CD4-positive, CD25-positive, alpha-beta regulatory T cell (primary cell): ENCODE results near the gene C5orf15. TPM values are rescaled to one million over a fixed set of nuclear protein-coding genes. Genes with fewer than 3 reads are reported as not detected.
"Not testable (repeated sequence)": the region's sequence is repeated elsewhere in the genome, so short reads cannot be mapped to it uniquely, and the experiment has no call there.

Experiments
- ATAC-seq, 2 donors: fragments of 150-1000 bp; cut with Tn5 transposase; one replicate each; pipeline ENCODE4 v1.10.0; 2021; ENCODE audit warnings: low read depth in 2 of 2, moderate number of reproducible peaks in 2 of 2, moderate library complexity in 1 of 2
- DNase-seq, 3 donors: peaks; one replicate each; pipeline versions ENCODE4 v3.0.0 to v3.0.0-alpha.2; 2012 to 2022; ENCODE audit warnings: mixed read lengths in 1 of 3
- H3K27ac ChIP-seq: one replicate; pipeline ENCODE4 v1.7.0; 2013; ENCODE audit warnings: mild to moderate bottlenecking, low read length; ENCODE audit not compliant: insufficient read depth, poor library complexity, severe bottlenecking
- H3K27me3 ChIP-seq: one replicate; pipeline ENCODE4 v1.7.0; 2013; ENCODE audit warnings: low read length; ENCODE audit not compliant: control insufficient read depth, insufficient read depth
- H3K36me3 ChIP-seq: one replicate; pipeline ENCODE4 v1.7.0; 2013; ENCODE audit warnings: mild to moderate bottlenecking, low read length, moderate library complexity; ENCODE audit not compliant: control insufficient read depth, insufficient read depth
- H3K4me1 ChIP-seq: 2 replicates; pipeline ENCODE4 v1.7.0; 2013; ENCODE audit warnings: mild to moderate bottlenecking, low read length; ENCODE audit not compliant: insufficient read depth, control insufficient read depth, poor library complexity, severe bottlenecking
- H3K4me3 ChIP-seq: one replicate; pipeline ENCODE4 v1.7.0; 2013; ENCODE audit warnings: low read depth, mild to moderate bottlenecking, low read length, moderate library complexity
- H3K9me3 ChIP-seq, 2 experiments: 1 replicate in 1 of 2; 2 replicates in 1 of 2; pipeline ENCODE4 v1.7.0; 2013; ENCODE audit warnings: low read length in 2 of 2, mild to moderate bottlenecking in 1 of 2, moderate library complexity in 1 of 2; ENCODE audit not compliant: control insufficient read depth in 2 of 2
- H3K27ac Mint-ChIP-seq, 3 donors: one replicate each; pipeline ENCODE4 v1.8.0; 2020 to 2022; ENCODE audit warnings: mild to moderate bottlenecking in 3 of 3, mixed read lengths in 3 of 3, moderate library complexity in 2 of 3
- H3K27me3 Mint-ChIP-seq: one replicate; pipeline ENCODE4 v1.8.0; 2022; ENCODE audit warnings: mild to moderate bottlenecking, mixed read lengths
- H3K36me3 Mint-ChIP-seq: one replicate; pipeline ENCODE4 v1.8.0; 2020; ENCODE audit warnings: mixed read lengths
- H3K4me1 Mint-ChIP-seq, 4 donors: one replicate each; pipeline ENCODE4 v1.8.0; 2020 to 2022; ENCODE audit warnings: mixed read lengths in 4 of 4, mild to moderate bottlenecking in 1 of 4
- H3K4me3 Mint-ChIP-seq, 4 donors: one replicate each; pipeline ENCODE4 v1.8.0; 2020 to 2022; ENCODE audit warnings: mild to moderate bottlenecking in 4 of 4, mixed read lengths in 4 of 4, moderate library complexity in 3 of 4
- H3K9me3 Mint-ChIP-seq, 7 donors: one replicate each; pipeline ENCODE4 v1.8.0; 2020 to 2022; ENCODE audit warnings: mixed read lengths in 7 of 7, mild to moderate bottlenecking in 3 of 7, moderate library complexity in 2 of 7
- polyA plus RNA-seq, 4 donors: library from polyadenylated mRNA; unstranded; fragments of 300-500 nt; fragmentation: Illumina TruSeq; gene quantifications; one replicate each; pipeline ENCODE4 v1.2.3, GENCODE V29; 2021
- total RNA-seq: library from RNA; stranded (reverse); gene quantifications from one replicate; pipeline ENCODE4 v1.2.3, GENCODE V29; 2022

C5orf15 gene
- total and polyA plus RNA-seq, 5 donors from 2014 or later: 12.9 to 34.8 (median 25.4) TPM

- Histone ChIP-seq H3K9me3 (no peaks in the 10 kb centered on the region), H3K4me1 (no peaks in the 10 kb centered on the region), H3K36me3 (no peaks in the 10 kb centered on the region), H3K27ac (no peak overlapping the region), H3K4me3 (no peak overlapping the region), H3K27me3 (no peaks in the 10 kb centered on the region)
- peaks cover 0 to 3% (median 0%) of the 10 kb centered on the region in 4 donors for H3K4me1 Mint-ChIP-seq
- H3K4me3 Mint-ChIP-seq: no peak overlapping the region
- ATAC-seq (no peak), DNase-seq (no peak)
- no peaks in the 10 kb centered on the region for H3K27me3 Mint-ChIP-seq
- H3K27ac Mint-ChIP-seq: peak overlapping the region in 1 of 3 donors; percentile 7
- H3K9me3 Mint-ChIP-seq: peaks cover 0 to 1% (median 0%) of the 10 kb centered on the region in 7 donors
- H3K36me3 Mint-ChIP-seq: no peaks in the 10 kb centered on the region
These were observed 29.5 kb downstream of the C5orf15 start for GRCh38 chr5:133938929-133939328.

GRCh38 chr5:133938039-133938821, 30.2 kb downstream of the C5orf15 start:
- Histone ChIP-seq H3K4me3 (no peak overlapping the region), H3K27ac (no peak overlapping the region), H3K9me3 (no peaks in the 10 kb centered on the region), H3K27me3 (no peaks in the 10 kb centered on the region), H3K36me3 (no peaks in the 10 kb centered on the region), H3K4me1 (no peaks in the 10 kb centered on the region)
- Mint-ChIP-seq H3K27me3 (no peaks in the 10 kb centered on the region), H3K4me3 (no peak overlapping the region), H3K36me3 (no peaks in the 10 kb centered on the region), H3K4me1 (peaks cover 0 to 5% (median 0%) of the 10 kb centered on the region in 4 donors), H3K27ac (peak overlapping the region in 1 of 3 donors; percentile 7), H3K9me3 (peaks cover 0 to 1% (median 0%) of the 10 kb centered on the region in 7 donors)
- no peak for DNase-seq
- no peak for ATAC-seq

GRCh38 chr5:133937628-133938027, 30.8 kb downstream of the C5orf15 start:
- not testable (repeated sequence) for H3K27ac ChIP-seq, H3K4me1 Mint-ChIP-seq, H3K36me3 Mint-ChIP-seq

DNA sequence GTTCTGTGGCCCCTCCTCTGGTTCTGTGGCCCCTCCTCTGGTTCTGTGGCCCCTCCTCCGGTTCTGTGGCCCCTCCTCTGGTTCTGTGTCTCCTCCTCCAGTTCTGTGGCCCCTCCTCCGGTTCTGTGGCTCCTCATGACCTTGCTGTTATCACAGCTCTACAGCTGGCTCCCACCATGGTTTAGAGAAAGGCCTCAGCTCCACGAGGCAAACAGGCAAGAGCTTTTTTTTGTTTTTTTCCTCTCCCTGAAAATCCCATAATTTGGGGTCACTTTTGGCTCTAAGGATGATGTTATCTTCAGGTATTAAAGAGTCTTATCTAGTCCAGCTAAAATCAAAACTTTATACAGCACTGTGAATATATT, 31.8 kb downstream of the C5orf15 start:
- H3K4me1 ChIP-seq: no peaks in the 10 kb centered on the region
- H3K27me3 ChIP-seq: no peaks in the 10 kb centered on the region
- ATAC-seq (no peak), DNase-seq (no peak)
- H3K36me3 ChIP-seq: no peaks in the 10 kb centered on the region
- Mint-ChIP-seq H3K9me3 (no peaks in the 10 kb centered on the region), H3K27me3 (no peaks in the 10 kb centered on the region), H3K27ac (no peak overlapping the region), H3K36me3 (no peaks in the 10 kb centered on the region), H3K4me1 (peaks cover 0 to 5% (median 0%) of the 10 kb centered on the region in 4 donors), H3K4me3 (no peak overlapping the region)
- no peak overlapping the region for H3K4me3 ChIP-seq
- no peak overlapping the region for H3K27ac ChIP-seq
- no peaks in the 10 kb centered on the region for H3K9me3 ChIP-seq

More at GRCh38 chr5:133937628-133938027, 30.8 kb downstream of the C5orf15 start:
- not testable (repeated sequence) for H3K4me3 ChIP-seq, H3K9me3 ChIP-seq, H3K27me3 Mint-ChIP-seq, H3K36me3 ChIP-seq, ATAC-seq, DNase-seq, H3K9me3 Mint-ChIP-seq, H3K27ac Mint-ChIP-seq, H3K4me3 Mint-ChIP-seq, H3K27me3 ChIP-seq, H3K4me1 ChIP-seq

- not testable (repeated sequence) for H3K4me1 Mint-ChIP-seq, H3K36me3 Mint-ChIP-seq, ATAC-seq, H3K4me3 ChIP-seq, H3K4me3 Mint-ChIP-seq, H3K27ac ChIP-seq, H3K36me3 ChIP-seq, H3K27ac Mint-ChIP-seq, DNase-seq, H3K9me3 ChIP-seq, H3K27me3 ChIP-seq, H3K27me3 Mint-ChIP-seq, H3K4me1 ChIP-seq, H3K9me3 Mint-ChIP-seq
These were observed 32.3 kb downstream of the C5orf15 start for GRCh38 chr5:133935991-133936650.

DNA sequence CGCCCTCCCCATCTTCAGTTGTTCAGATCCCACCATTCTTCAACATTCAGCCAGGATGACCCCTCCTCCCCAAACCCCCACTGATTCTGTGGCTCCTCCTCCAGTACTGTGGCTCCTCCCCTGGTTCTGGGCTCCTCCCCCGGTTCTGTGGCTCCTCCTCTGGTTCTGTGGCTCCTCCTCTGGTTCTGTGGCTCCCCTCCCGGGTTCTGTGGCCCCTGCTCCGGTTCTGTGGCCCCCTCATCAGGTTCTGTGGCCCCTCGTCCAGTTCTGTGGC, 32.8 kb downstream of the C5orf15 start:
- no peaks in the 10 kb centered on the region for H3K36me3 ChIP-seq
- Mint-ChIP-seq H3K9me3 (no peaks in the 10 kb centered on the region), H3K27me3 (no peaks in the 10 kb centered on the region), H3K4me3 (no peak overlapping the region), H3K36me3 (no peaks in the 10 kb centered on the region), H3K4me1 (peaks cover 0 to 9% (median 4%) of the 10 kb centered on the region in 4 donors), H3K27ac (no peak overlapping the region)
- H3K27ac ChIP-seq: no peak overlapping the region
- H3K27me3 ChIP-seq: no peaks in the 10 kb centered on the region
- H3K4me3 ChIP-seq: no peak overlapping the region
- DNase-seq (no peak), ATAC-seq (no peak)
- H3K9me3 ChIP-seq: no peaks in the 10 kb centered on the region
- peaks cover 7% of the 10 kb centered on the region for H3K4me1 ChIP-seq

DNA sequence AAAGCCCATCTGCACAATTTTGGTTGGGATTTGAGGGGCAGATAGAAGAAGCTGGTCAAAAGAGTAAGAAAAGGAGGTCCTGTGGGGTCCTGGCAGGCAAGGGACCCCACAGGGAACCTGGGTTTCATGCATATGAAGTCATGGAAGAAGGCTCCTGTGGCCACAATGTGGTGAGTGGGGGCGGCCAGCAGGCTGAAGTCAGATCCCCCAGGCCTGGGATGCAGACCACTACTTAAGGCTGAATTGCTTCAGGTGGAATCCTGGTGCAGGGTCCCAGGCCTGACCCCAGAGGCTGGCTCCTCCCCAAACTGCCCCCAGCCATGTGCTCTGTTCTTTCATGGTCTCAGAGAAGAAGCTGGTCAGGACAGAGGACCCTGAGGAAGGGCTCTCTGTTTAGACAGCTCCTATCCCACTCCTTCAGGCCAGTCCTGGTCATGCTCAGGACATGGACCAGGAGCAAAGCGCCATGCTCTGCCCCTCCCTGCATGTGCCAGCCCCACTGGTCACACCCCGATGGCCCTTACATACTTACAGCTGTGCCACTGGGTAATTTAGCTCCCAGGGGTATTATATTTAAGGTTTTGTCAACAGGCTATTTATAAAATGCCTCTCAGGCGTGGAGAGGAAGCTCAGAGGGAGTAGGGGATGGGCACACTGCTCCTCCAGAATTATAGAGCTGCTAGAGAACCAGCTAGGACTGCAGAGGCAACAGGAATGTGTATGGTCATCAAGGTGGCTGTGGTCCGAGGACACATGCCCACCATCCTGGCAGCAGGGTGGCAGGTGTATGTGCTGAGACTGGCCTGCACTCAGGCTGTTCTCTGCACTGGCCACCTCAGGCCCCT, 33.4 kb downstream of the C5orf15 start:
- Histone ChIP-seq H3K4me1 (peaks cover 13% of the 10 kb centered on the region), H3K27me3 (no peaks in the 10 kb centered on the region), H3K27ac (no peak overlapping the region), H3K36me3 (no peaks in the 10 kb centered on the region), H3K4me3 (no peak overlapping the region), H3K9me3 (no peaks in the 10 kb centered on the region)
- H3K4me1 Mint-ChIP-seq: peaks cover 0 to 13% (median 9%) of the 10 kb centered on the region in 4 donors
- no peaks in the 10 kb centered on the region for H3K27me3 Mint-ChIP-seq
- H3K9me3 Mint-ChIP-seq: peaks cover 0 to 1% (median 0%) of the 10 kb centered on the region in 7 donors
- H3K36me3 Mint-ChIP-seq: no peaks in the 10 kb centered on the region
- no peak overlapping the region for H3K4me3 Mint-ChIP-seq
- no peak for ATAC-seq
- no peak overlapping the region for H3K27ac Mint-ChIP-seq
- DNase-seq: no peak
